ENCODE measurements around the gene FRYL.

DNA sequence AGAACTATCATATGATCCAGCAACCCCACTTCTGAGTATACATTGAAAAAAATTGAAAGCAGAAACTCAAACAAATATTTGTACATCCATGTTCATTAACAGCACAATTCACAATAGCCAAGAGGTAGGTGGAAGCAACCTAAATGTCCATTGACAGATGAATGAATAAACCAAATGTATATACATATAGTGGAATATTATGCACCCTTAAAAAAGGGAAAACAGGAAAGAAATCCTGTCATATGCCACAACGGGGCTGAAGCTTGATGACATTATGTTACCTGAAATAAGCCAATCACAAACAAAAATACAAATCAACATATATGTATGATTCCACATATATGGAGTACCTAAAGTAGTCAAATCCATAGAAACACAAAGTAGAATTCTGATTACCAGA is 222.1 kb downstream of the FRYL start:
- TF ChIP-seq, protein P1, sequence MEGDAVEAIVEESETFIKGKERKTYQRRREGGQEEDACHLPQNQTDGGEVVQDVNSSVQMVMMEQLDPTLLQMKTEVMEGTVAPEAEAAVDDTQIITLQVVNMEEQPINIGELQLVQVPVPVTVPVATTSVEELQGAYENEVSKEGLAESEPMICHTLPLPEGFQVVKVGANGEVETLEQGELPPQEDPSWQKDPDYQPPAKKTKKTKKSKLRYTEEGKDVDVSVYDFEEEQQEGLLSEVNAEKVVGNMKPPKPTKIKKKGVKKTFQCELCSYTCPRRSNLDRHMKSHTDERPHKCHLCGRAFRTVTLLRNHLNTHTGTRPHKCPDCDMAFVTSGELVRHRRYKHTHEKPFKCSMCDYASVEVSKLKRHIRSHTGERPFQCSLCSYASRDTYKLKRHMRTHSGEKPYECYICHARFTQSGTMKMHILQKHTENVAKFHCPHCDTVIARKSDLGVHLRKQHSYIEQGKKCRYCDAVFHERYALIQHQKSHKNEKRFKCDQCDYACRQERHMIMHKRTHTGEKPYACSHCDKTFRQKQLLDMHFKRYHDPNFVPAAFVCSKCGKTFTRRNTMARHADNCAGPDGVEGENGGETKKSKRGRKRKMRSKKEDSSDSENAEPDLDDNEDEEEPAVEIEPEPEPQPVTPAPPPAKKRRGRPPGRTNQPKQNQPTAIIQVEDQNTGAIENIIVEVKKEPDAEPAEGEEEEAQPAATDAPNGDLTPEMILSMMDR (conservative IDR thresholded peaks at IDR 0.05; ENCODE audit: low read length) = no peak
- TF ChIP-seq EZH2phosphoT487 (IDR thresholded peaks at IDR 0.05; ENCODE audit: borderline replicate concordance) = no peak

All from Loucy (cell line).